ENCODE measurements around the gene RNFT2.

GRCh38 chr12:116852303-116852702, 114.2 kb downstream of the RNFT2 start:
- TF ChIP-seq, protein P1, sequence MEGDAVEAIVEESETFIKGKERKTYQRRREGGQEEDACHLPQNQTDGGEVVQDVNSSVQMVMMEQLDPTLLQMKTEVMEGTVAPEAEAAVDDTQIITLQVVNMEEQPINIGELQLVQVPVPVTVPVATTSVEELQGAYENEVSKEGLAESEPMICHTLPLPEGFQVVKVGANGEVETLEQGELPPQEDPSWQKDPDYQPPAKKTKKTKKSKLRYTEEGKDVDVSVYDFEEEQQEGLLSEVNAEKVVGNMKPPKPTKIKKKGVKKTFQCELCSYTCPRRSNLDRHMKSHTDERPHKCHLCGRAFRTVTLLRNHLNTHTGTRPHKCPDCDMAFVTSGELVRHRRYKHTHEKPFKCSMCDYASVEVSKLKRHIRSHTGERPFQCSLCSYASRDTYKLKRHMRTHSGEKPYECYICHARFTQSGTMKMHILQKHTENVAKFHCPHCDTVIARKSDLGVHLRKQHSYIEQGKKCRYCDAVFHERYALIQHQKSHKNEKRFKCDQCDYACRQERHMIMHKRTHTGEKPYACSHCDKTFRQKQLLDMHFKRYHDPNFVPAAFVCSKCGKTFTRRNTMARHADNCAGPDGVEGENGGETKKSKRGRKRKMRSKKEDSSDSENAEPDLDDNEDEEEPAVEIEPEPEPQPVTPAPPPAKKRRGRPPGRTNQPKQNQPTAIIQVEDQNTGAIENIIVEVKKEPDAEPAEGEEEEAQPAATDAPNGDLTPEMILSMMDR (IDR thresholded peaks at IDR 0.05; ENCODE audit: low read depth, low read length, poor library complexity, severe bottlenecking), result no peak
- TF ChIP-seq EZH2phosphoT487 (IDR thresholded peaks at IDR 0.05; ENCODE audit: borderline replicate concordance, low read length), result no peak

Data from DOHH2 (cell line).